ENCODE data around the gene C16orf54. TPM values are rescaled to one million over a fixed set of nuclear protein-coding genes. Genes with fewer than 3 reads are reported as not detected.

Gene C16orf54
- total RNA-seq, 2 experiments from 2014 or later: 250 to 261 TPM

DNA sequence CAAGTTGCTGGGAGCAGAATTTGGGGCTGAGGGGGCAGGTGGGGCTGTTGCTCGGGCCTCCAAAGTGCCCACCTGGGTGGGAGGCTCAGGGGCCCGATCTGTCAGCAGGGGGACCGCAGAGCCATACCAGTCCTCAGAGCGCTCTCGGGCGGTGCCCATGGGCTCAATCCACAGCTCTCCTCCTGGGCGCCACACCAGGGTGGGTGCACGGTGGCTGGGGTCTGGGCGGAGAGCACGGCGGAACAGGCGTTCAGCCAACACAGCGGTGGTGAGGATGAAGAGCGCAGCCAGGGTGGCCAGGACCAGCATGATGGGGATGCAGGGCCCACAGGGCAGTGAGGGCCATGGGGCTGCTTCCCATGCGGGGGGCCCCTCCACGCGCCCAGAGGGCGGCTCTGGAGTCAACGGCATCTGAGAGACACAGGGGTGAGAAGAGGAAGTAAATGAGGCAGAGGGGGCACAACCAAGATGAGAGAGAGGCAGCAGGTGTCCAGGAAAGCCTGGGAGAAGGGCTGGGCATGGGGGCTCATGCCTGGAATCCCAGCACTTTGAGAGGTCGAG is 1.2 kb downstream of the C16orf54 start:
- ChIA-PET POLR2A (interaction anchor here (0.7 to 3.3 kb wide), 15 partner anchors 10 to 71 kb away, joined by 3 to 50 read pairs (median 7); partner anchors contain the start of genes KIF22 and PAGR1), CTCF (interaction anchor here (0.6 to 2.9 kb wide), 6 partner anchors 40 to 104 kb away, joined by 3 to 16 read pairs (median 6); partner anchors contain the start of gene KIF22)
- TF ChIP-seq, protein P1, sequence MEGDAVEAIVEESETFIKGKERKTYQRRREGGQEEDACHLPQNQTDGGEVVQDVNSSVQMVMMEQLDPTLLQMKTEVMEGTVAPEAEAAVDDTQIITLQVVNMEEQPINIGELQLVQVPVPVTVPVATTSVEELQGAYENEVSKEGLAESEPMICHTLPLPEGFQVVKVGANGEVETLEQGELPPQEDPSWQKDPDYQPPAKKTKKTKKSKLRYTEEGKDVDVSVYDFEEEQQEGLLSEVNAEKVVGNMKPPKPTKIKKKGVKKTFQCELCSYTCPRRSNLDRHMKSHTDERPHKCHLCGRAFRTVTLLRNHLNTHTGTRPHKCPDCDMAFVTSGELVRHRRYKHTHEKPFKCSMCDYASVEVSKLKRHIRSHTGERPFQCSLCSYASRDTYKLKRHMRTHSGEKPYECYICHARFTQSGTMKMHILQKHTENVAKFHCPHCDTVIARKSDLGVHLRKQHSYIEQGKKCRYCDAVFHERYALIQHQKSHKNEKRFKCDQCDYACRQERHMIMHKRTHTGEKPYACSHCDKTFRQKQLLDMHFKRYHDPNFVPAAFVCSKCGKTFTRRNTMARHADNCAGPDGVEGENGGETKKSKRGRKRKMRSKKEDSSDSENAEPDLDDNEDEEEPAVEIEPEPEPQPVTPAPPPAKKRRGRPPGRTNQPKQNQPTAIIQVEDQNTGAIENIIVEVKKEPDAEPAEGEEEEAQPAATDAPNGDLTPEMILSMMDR (IDR thresholded peaks at IDR 0.05): no peak
- H3K4me3 Mint-ChIP-seq: peak overlapping the region; percentile 99
- no peak for ATAC-seq (ENCODE audit: poor library complexity)
- H3K4me1 Mint-ChIP-seq (ENCODE audit: low read depth): peaks cover 79% of the 10 kb centered on the region
- H3K4me1 ChIP-seq (ENCODE audit: insufficient read depth, low read length): peaks cover 86% of the 10 kb centered on the region
- intact Hi-C loops (cut with DNase I, micrococcal nuclease): no loop called here
- H3K27ac Mint-ChIP-seq: peak overlapping the region; percentile 98
- H3K27me3 ChIP-seq (ENCODE audit: control insufficient read depth in 1 of 2, insufficient read depth in 2 of 2, low read length in 2 of 2): no peaks in the 10 kb centered on the region
- H3K36me3 ChIP-seq (ENCODE audit: insufficient read depth, low read length): peaks cover 55% of the 10 kb centered on the region
- H3K27me3 Mint-ChIP-seq: no peaks in the 10 kb centered on the region
- H3K27ac ChIP-seq (ENCODE audit: low read depth in 1 of 2, low read length in 2 of 2): peak overlapping the region; percentile 93 to 96
- DNase-seq: peak in 5 of 14 experiments; percentile 10 to 36 (median 29)
- H3K9me3 Mint-ChIP-seq: no peaks in the 10 kb centered on the region
- H3K4me3 ChIP-seq (ENCODE audit: low read length): peak overlapping the region; percentile 74
- peaks cover 0 to 10% of the 10 kb centered on the region in 2 experiments for H3K9me3 ChIP-seq (ENCODE audit: control insufficient read depth in 1 of 2, insufficient read depth in 1 of 2, low read length in 2 of 2)
- H3K36me3 Mint-ChIP-seq (ENCODE audit: low read depth): peaks cover 82% of the 10 kb centered on the region

DNA sequence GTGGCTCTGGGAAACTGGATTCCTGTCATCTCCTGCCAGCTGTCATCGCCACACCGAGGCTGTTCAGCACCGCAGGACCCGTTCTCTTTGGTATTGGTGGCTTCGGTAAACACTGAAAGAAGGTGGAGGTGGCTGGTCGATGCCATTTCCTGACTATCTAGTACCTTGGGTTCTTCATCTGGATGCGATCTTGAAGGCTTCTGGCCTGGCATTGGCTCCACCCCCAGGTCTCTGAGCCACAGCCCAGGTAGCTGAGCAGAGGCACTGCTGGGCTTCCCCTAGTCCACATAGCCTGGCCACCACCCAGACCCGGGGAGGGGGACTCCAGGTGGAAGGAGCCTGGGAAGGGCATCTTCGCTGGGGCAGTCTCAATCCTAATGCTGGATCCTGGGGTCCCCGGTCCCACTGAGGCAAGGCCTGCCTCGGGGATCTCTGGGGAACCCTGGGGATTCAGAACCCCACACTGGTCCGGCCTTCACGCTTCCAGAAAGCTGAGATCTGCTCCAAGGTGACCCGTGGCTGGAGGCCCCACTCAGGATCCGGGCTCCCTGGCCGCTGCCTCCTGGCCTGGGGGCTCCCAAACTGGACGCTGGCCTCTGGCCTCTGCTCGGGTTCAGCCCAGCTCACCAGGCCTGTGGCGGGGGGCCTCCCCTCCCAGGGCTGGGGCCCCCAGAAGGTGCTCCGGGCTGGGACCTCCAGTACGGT is 1.8 kb downstream of the C16orf54 start:
- Mint-ChIP-seq H3K36me3 (ENCODE audit: low read depth) (peaks cover 76% of the 10 kb centered on the region), H3K27me3 (no peaks in the 10 kb centered on the region), H3K9me3 (no peaks in the 10 kb centered on the region), H3K27ac (peak overlapping the region; percentile 98), H3K4me1 (ENCODE audit: low read depth) (peaks cover 84% of the 10 kb centered on the region), H3K4me3 (peak overlapping the region; percentile 99)
- TF ChIP-seq, protein P1 (IDR thresholded peaks at IDR 0.05): no peak
- Histone ChIP-seq H3K9me3 (ENCODE audit: control insufficient read depth in 1 of 2, insufficient read depth in 1 of 2, low read length in 2 of 2) (peaks cover 0 to 9% of the 10 kb centered on the region in 2 experiments), H3K27me3 (ENCODE audit: control insufficient read depth in 1 of 2, insufficient read depth in 2 of 2, low read length in 2 of 2) (no peaks in the 10 kb centered on the region), H3K4me3 (ENCODE audit: low read length) (peak overlapping the region; percentile 74), H3K4me1 (ENCODE audit: insufficient read depth, low read length) (peaks cover 87% of the 10 kb centered on the region), H3K27ac (ENCODE audit: low read depth in 1 of 2, low read length in 2 of 2) (peak overlapping the region; percentile 93 to 96), H3K36me3 (ENCODE audit: insufficient read depth, low read length) (peaks cover 49% of the 10 kb centered on the region)
- ChIA-PET POLR2A (interaction anchor here (0.9 to 3.3 kb wide), 8 partner anchors 10 to 64 kb away, joined by 5 to 15 read pairs (median 8); partner anchors contain the start of gene KIF22), CTCF (interaction anchor here (0.6 to 2.9 kb wide), 7 partner anchors 41 to 104 kb away, joined by 3 to 16 read pairs (median 3); partner anchors contain the start of genes KIF22 and PAGR1)
- ATAC-seq (ENCODE audit: poor library complexity) (peak; percentile 20), DNase-seq (peak in 10 of 14 experiments; percentile 30 to 79 (median 50))
- intact Hi-C loops (cut with DNase I, micrococcal nuclease): no loop called here

DNA sequence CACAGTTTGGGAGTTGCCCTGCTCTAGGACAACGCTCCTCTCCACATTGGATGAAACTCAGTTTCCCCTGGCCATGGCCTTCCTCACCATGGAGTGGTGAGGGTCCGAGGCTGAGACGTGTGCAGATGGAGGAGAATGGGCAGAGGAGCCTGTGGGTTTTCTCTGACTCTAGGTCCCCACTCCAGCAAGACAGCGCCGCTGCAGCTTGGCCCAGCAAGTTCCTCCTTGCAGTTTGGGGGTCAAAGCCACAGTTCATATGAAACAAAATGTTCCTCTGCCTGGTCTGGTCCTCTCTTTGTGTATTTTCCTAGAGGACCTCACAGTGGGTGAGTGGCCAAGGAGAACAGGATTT is 2.3 kb downstream of the C16orf54 start:
- Mint-ChIP-seq H3K36me3 (ENCODE audit: low read depth) (peaks cover 75% of the 10 kb centered on the region), H3K4me3 (peak overlapping the region; percentile 91), H3K4me1 (ENCODE audit: low read depth) (peaks cover 85% of the 10 kb centered on the region), H3K9me3 (no peaks in the 10 kb centered on the region), H3K27me3 (no peaks in the 10 kb centered on the region), H3K27ac (peak overlapping the region; percentile 98)
- Histone ChIP-seq H3K27me3 (ENCODE audit: control insufficient read depth in 1 of 2, insufficient read depth in 2 of 2, low read length in 2 of 2) (no peaks in the 10 kb centered on the region), H3K27ac (ENCODE audit: low read depth in 1 of 2, low read length in 2 of 2) (peak overlapping the region; percentile 93 to 96), H3K4me1 (ENCODE audit: insufficient read depth, low read length) (peaks cover 87% of the 10 kb centered on the region), H3K36me3 (ENCODE audit: insufficient read depth, low read length) (peaks cover 44% of the 10 kb centered on the region), H3K4me3 (ENCODE audit: low read length) (peak overlapping the region; percentile 74), H3K9me3 (ENCODE audit: control insufficient read depth in 1 of 2, insufficient read depth in 1 of 2, low read length in 2 of 2) (peaks cover 0 to 4% of the 10 kb centered on the region in 2 experiments)
- POLR2A ChIA-PET: interaction anchor here (0.6 to 1.9 kb wide), 6 partner anchors 9 to 64 kb away, joined by 3 to 15 read pairs (median 8); partner anchors contain the start of gene KIF22
- CTCF ChIA-PET: interaction anchor here (0.8 to 2.9 kb wide), 6 partner anchors 42 to 105 kb away, joined by 3 to 16 read pairs (median 4); partner anchors contain the start of genes KIF22 and PAGR1
- ATAC-seq (ENCODE audit: poor library complexity): no peak
- DNase-seq: peak in 1 of 14 experiments; percentile 32
- TF ChIP-seq, protein P1 (IDR thresholded peaks at IDR 0.05): no peak
- intact Hi-C loops (cut with DNase I, micrococcal nuclease): no loop called here

Measured in CD4-positive, alpha-beta T cell (primary cell).